Thymus (tissue), 11 donors: ENCODE measurements around the gene LSP1. TPM values are rescaled to one million over a fixed set of nuclear protein-coding genes. Genes with fewer than 3 reads are reported as not detected.

ENCODE experiments used
- DNase-seq, 9 donors: peaks; one replicate each; pipeline ENCODE4 v3.0.0-alpha.2; 2013; ENCODE audit warnings: low spot score in 9 of 9, low read depth in 6 of 9, missing footprints in 1 of 9
- H3K27ac ChIP-seq, 2 donors: one replicate each; pipeline ENCODE4 v1.5.1; 2013; ENCODE audit warnings: control low read depth in 1 of 2, low read depth in 1 of 2, low read length in 1 of 2, mild to moderate bottlenecking in 1 of 2, moderate library complexity in 1 of 2
- H3K27me3 ChIP-seq, 2 donors: one replicate each; pipeline ENCODE4 v1.5.1; 2013; ENCODE audit warnings: low read length in 1 of 2; ENCODE audit not compliant: control insufficient read depth in 2 of 2, insufficient read depth in 1 of 2
- H3K36me3 ChIP-seq, 2 donors: one replicate each; pipeline ENCODE4 v1.5.1; 2013; ENCODE audit warnings: low read length in 1 of 2, mild to moderate bottlenecking in 1 of 2, moderate library complexity in 1 of 2; ENCODE audit not compliant: control insufficient read depth in 2 of 2, insufficient read depth in 2 of 2
- H3K4me1 ChIP-seq, 2 donors: one replicate each; pipeline ENCODE4 v1.5.1; 2013; ENCODE audit warnings: low read length in 2 of 2; ENCODE audit not compliant: control insufficient read depth in 2 of 2, insufficient read depth in 2 of 2
- H3K4me3 ChIP-seq, 2 donors: one replicate each; pipeline ENCODE4 v1.5.1; 2013; ENCODE audit warnings: low read length in 2 of 2, control low read depth in 1 of 2, mild to moderate bottlenecking in 1 of 2
- H3K9me3 ChIP-seq, 2 donors: one replicate each; pipeline ENCODE4 v1.5.1; 2013; ENCODE audit warnings: low read length in 1 of 2, mild to moderate bottlenecking in 1 of 2; ENCODE audit not compliant: control insufficient read depth in 2 of 2, insufficient read depth in 1 of 2
- WGBS: extraction: QIAGEN DNeasy Blood & Tissue Kit; methylation state at CpG from one replicate; pipeline ENCODE4 v1.1.7; 2013; 5-methylcytosine and 5-hydroxymethylcytosine counted together
- polyA plus RNA-seq: library from polyadenylated mRNA; stranded (reverse); fragments of 200-250 nt; gene quantifications from one replicate; pipeline ENCODE4 v1.2.3, GENCODE V29; 2013
- total RNA-seq: library from RNA; stranded (reverse); fragments of 120-200 nt; gene quantifications from one replicate; pipeline ENCODE4 v1.2.4, GENCODE V29; 2013
- donor health status: healthy.

The LSP1 gene
- total and polyA plus RNA-seq, 2 donors: 138 to 179 TPM

- no peak overlapping the region for H3K4me3 ChIP-seq
- peaks cover 0 to 1% of the 10 kb centered on the region in 2 donors for H3K9me3 ChIP-seq
- WGBS: 91% methylated on average over 14 of the region's 14 CpGs
- DNase-seq: no peak
- H3K4me1 ChIP-seq: peaks cover 0 to 34% of the 10 kb centered on the region in 2 donors
- peaks cover 0 to 44% of the 10 kb centered on the region in 2 donors for H3K27me3 ChIP-seq
- peak overlapping the region in 1 of 2 donors; percentile 78 for H3K27ac ChIP-seq
- no peaks in the 10 kb centered on the region for H3K36me3 ChIP-seq
Observed at GRCh38 chr11:1834062-1834610, 18.7 kb upstream of the LSP1 start.

GRCh38 chr11:1834779-1835670 is 17.9 kb upstream of the LSP1 start, which contains the start of gene SYT8:
TSS of gene SYT8 (plus strand) at chr11:1834990. CDS start at chr11:1835106, 116 bp downstream.
- Histone ChIP-seq H3K4me3 (no peak within 1 kb of the TSS), H3K27me3 (peaks cover 0 to 38% of the 10 kb centered on the region in 2 donors), H3K9me3 (peaks cover 0 to 1% of the 10 kb centered on the region in 2 donors), H3K27ac (peak within 1 kb of the TSS in 1 of 2 donors; percentile 78), H3K36me3 (no peaks in the 10 kb centered on the region), H3K4me1 (peaks cover 0 to 38% of the 10 kb centered on the region in 2 donors)
- WGBS: 94% methylated on average over 26 of the region's 26 CpGs
- no peak for DNase-seq

GRCh38 chr11:1835671-1836010 is 17.2 kb upstream of the LSP1 start:
- H3K27me3 ChIP-seq: peaks cover 0 to 37% of the 10 kb centered on the region in 2 donors
- DNase-seq: no peak
- no peak overlapping the region for H3K4me3 ChIP-seq
- H3K9me3 ChIP-seq: peaks cover 0 to 1% of the 10 kb centered on the region in 2 donors
- H3K27ac ChIP-seq: no peak overlapping the region
- H3K36me3 ChIP-seq: no peaks in the 10 kb centered on the region
- H3K4me1 ChIP-seq: peaks cover 0 to 32% of the 10 kb centered on the region in 2 donors
- 96% methylated on average over 12 of the region's 12 CpGs for WGBS

GRCh38 chr11:1836011-1836945 is 16.6 kb upstream of the LSP1 start:
- Histone ChIP-seq H3K27me3 (peaks cover 0 to 33% of the 10 kb centered on the region in 2 donors), H3K9me3 (peaks cover 0 to 1% of the 10 kb centered on the region in 2 donors), H3K27ac (no peak overlapping the region), H3K4me1 (peaks cover 0 to 27% of the 10 kb centered on the region in 2 donors), H3K4me3 (no peak overlapping the region), H3K36me3 (no peaks in the 10 kb centered on the region)
- no peak for DNase-seq
- WGBS: 95% methylated on average over 43 of the region's 43 CpGs

- Histone ChIP-seq H3K4me3 (no peak overlapping the region), H3K9me3 (peaks cover 0 to 1% of the 10 kb centered on the region in 2 donors), H3K4me1 (peaks cover 0 to 27% of the 10 kb centered on the region in 2 donors), H3K27ac (no peak overlapping the region), H3K36me3 (no peaks in the 10 kb centered on the region), H3K27me3 (peaks cover 0 to 30% of the 10 kb centered on the region in 2 donors)
- WGBS: 62% methylated on average over 38 of the region's 38 CpGs
- DNase-seq: peak in 8 of 9 donors; percentile 55 to 92 (median 70)
Observed at GRCh38 chr11:1837171-1838076, 15.5 kb upstream of the LSP1 start.

- DNase-seq: no peak
- Histone ChIP-seq H3K27me3 (peaks cover 0 to 24% of the 10 kb centered on the region in 2 donors), H3K36me3 (no peaks in the 10 kb centered on the region), H3K4me3 (no peak overlapping the region), H3K27ac (peak overlapping the region in 1 of 2 donors; percentile 37), H3K9me3 (peaks cover 0 to 1% of the 10 kb centered on the region in 2 donors), H3K4me1 (peaks cover 0 to 30% of the 10 kb centered on the region in 2 donors)
- 47% methylated on average over 17 of the region's 17 CpGs for WGBS
Observed at GRCh38 chr11:1838077-1838425, 14.8 kb upstream of the LSP1 start.

GRCh38 chr11:1838426-1839144 is 14.3 kb upstream of the LSP1 start, which contains the start of gene TNNI2:
TSS of gene TNNI2 (plus strand) at chr11:1838981. CDS start at chr11:1839697, 716 bp downstream.
- WGBS: 96% methylated on average over 32 of the region's 32 CpGs
- H3K4me3 ChIP-seq: no peak within 1 kb of the TSS
- DNase-seq: no peak
- peaks cover 0 to 34% of the 10 kb centered on the region in 2 donors for H3K4me1 ChIP-seq
- H3K36me3 ChIP-seq: no peaks in the 10 kb centered on the region
- peaks cover 0 to 1% of the 10 kb centered on the region in 2 donors for H3K9me3 ChIP-seq
- peak within 1 kb of the TSS in 1 of 2 donors; percentile 37 for H3K27ac ChIP-seq
- H3K27me3 ChIP-seq: peaks cover 0 to 18% of the 10 kb centered on the region in 2 donors
